Kidney capillary endothelial cell (primary cell): ENCODE results near the gene EZH1.
"Not testable (repeated sequence)": the region's sequence is repeated elsewhere in the genome, so short reads cannot be mapped to it uniquely, and the experiment has no call there.

Experiments
- DNase-seq: peaks from one replicate; pipeline ENCODE4 v3.0.0-alpha.2; 2018; ENCODE audit warnings: low spot score

The EZH1 gene

GRCh38 chr17:42667088-42667951 lies 77.5 kb downstream of the EZH1 start:
- peak; percentile 40 for DNase-seq

- DNase-seq: not testable (repeated sequence)
Observed at GRCh38 chr17:42666126-42666525, 78.7 kb downstream of the EZH1 start.

GRCh38 chr17:42665581-42666001 lies 79.2 kb downstream of the EZH1 start:
- DNase-seq: no peak

- peak; percentile 60 for DNase-seq
Observed at GRCh38 chr17:42660692-42661345, 84.0 kb downstream of the EZH1 start.

GRCh38 chr17:42659932-42660274 lies 84.9 kb downstream of the EZH1 start:
- not testable (repeated sequence) for DNase-seq

GRCh38 chr17:42659079-42659931 lies 85.5 kb downstream of the EZH1 start, which contains the start of gene TUBG2:
TSS of gene TUBG2 (plus strand) at chr17:42659284. CDS start at chr17:42659504, 220 bp downstream.
- DNase-seq: peak; percentile 78

- DNase-seq: no peak
Observed at GRCh38 chr17:42657824-42658588, 86.8 kb downstream of the EZH1 start.

GRCh38 chr17:42655528-42655927 lies 89.3 kb downstream of the EZH1 start:
- DNase-seq: no peak

- no peak for DNase-seq
Observed at GRCh38 chr17:42653179-42654124, 91.4 kb downstream of the EZH1 start.

- DNase-seq: no peak
Observed at GRCh38 chr17:42651392-42651791, 93.4 kb downstream of the EZH1 start.
